ACHN (cell line): ENCODE data around the gene DOC2B.
A peak's percentile ranks its signal among the peaks of the same experiment; 100 is the strongest.
"Not testable (repeated sequence)": the region's sequence is repeated elsewhere in the genome, so short reads cannot be mapped to it uniquely, and the experiment has no call there.

ENCODE experiments used
- DNase-seq: peaks from one replicate; pipeline ENCODE4 v3.0.0-alpha.2; 2015
- in situ Hi-C: cut with HindIII; loops from 2 replicates; pipeline ENCODE4 v1.10.0; 2017; ENCODE audit warnings: low sequenced_read_pairs, low pct_ligation_motif_present, low pct_unique_long_range_greater_than_20kb

DOC2B gene

DNA sequence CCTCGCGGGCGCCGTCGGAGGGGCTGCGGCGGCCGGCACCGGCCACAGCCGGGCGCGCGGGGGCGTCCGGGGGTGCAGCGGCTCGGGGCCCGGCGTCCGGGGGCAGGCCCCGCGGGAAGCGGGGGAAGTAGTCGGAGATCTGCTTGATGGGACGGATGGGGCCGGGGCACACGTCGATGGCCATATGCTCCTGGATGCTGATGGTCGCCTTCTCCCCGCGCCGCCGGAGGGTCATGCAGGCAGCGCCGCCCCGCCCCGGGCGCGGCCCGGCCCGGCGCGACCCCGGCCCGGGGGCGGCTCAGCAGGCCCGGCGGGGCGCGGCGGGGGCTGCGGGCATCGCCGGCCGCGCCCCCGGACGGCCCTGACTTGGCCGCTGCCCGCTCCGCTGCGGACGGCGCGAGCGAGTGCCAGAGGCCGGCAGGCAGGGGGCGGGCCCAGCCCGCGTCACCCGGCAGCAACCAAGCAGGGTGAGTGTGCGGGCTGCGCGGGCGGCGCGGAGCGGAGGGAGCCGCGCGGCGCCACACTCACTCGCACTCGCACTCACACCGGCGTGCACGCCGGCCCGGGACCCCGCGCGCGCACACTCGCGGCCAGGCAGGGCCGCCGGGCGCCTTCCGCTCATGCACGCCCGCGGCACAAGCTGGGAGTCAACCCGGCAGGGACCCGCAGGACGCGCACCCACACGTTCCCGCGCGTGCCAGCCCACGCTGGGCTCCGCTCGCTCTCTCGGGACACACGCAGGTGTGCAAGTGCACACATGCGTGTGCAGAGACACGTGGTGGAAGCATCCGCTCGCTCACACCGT lies at the start of gene DOC2B:
Gene DOC2B, minus strand, starts transcription at position 406 of the 805 bp plus-strand sequence. Its CDS starts 171 bp downstream, at position 235.
- peak; percentile 27 for DNase-seq
- in situ Hi-C loops, result no loop called here

DNA sequence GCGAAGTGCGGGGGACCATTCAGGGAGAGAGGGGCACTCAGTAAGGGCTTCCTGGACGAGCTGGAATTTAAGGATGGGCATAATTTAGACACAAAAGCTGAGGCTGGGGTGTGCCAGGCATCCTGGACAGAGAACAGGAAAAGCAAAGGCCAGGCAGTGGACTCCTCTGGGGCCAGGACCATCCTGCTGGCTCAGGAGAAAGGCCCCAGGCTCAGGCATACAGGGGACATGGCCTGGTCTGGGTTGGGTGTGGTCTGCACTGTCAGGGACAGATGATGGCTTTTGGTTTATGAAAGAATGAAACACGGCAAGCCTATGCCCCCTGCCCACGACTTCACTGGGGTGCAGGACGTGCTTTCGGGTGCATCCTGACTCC lies 48.9 kb upstream of the DOC2B start:
- in situ Hi-C loops, result no loop called here
- no peak for DNase-seq

- no peak for DNase-seq
- in situ Hi-C loops, result no loop called here
These were observed 48.4 kb upstream of the DOC2B start for GRCh38 chr17:229709-230394.

DNA sequence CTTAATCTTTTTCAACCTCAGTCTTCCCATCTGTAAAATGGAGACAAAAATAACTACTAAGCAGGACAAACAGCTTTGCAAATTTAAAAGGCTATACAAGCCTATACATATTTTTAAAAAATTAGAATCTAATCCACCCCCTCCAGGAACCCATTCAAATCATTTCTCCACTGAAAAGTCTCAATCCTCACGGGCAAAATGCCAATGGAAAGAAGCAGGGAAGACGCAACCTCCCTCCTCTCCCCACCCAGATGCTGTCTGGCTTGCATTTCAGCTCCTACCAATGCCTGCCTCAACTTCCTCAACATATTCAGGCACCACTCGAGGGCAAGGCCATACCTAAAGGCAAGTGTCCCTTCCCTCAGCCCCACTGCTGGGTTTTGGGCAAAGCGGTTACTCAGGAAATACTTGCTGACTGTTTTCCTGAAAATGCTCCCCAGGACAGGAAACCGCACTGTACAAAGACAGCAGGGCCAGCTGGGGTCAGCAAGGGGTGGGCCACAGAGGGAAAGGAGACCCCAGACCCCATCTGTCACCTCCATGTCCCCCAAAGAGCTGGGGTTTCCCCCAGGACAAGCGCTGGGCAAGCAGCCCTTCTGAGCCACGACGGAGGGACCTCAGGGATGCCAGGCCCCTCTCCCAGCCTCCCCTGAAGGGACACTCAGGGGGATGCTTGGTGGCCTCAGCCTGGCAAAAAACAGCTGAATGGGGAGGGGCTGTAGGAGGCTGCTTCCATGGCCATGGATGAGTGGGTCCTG lies 47.7 kb upstream of the DOC2B start:
- DNase-seq, result no peak
- in situ Hi-C loops, result no loop called here

- DNase-seq, result no peak
- in situ Hi-C loops, result no loop called here
These were observed 46.6 kb upstream of the DOC2B start for GRCh38 chr17:227946-228615.

- no peak for DNase-seq
- in situ Hi-C loops, result no loop called here
These were observed 45.9 kb upstream of the DOC2B start for GRCh38 chr17:227078-227945.

- DNase-seq, result no peak
- in situ Hi-C loops, result no loop called here
These were observed 44.9 kb upstream of the DOC2B start for GRCh38 chr17:226108-227077.

DNA sequence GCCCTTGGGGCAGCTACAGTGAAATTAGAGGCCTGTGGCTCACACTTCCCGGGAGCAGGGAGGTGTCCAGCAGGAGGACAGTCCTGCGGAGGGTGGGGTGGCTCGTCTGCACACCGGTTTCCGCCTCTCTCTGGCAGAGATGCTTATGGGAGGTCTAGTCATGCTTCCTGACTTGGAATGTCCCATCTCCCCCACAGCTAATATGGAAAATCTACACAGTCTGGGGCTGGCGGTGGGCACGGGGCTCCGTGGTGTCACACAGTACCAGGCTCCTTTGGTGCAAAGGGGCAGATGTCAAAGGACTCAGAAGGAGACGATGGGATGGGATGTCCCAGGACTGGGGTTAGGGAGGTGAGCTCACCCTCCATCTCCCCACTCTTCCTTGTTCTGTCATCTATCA lies 44.1 kb upstream of the DOC2B start:
- DNase-seq, result no peak

GRCh38 chr17:224576-224975 lies 43.1 kb upstream of the DOC2B start:
- in situ Hi-C loops, DNase-seq: not testable (repeated sequence)

More for the DNA sequence above, 44.1 kb upstream of the DOC2B start:
- in situ Hi-C loops, result no loop called here

DNA sequence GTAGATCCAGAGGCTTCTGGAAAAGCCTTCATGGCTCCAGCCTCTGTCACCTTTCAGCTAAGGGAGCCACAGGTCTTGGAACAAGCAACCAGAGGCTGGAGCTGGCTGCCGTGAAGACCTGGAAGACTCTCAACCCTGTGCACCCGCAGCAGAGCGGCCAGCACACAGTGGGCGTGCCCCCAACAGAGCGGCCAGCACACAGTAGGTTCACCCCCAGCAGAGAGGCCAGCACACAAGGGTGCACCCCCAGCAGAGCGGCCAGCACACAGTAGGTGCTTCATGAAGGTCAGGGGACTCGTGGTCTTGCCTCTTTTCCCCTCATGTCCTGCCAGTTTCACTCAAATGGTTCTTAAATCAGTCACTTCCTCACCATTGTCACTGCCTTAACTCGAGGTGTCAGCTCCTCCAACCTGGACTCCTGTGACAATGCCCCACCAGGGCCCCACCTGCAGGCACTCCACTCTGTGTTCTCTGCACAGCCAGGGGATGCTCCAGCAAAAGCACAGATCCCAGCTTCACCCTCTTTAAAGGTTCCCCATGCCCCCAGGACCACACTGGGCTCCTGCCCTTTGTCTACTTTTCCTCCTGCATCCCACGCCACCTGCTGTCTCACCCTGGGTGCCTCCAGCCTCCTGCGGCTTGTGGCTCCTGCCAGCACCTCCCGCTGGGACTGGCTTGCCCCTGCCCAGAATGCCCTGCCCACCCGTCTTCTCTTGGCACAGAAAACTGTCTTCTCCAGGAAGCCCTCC lies 42.4 kb upstream of the DOC2B start:
- in situ Hi-C loops, result no loop called here
- no peak for DNase-seq

- no peak for DNase-seq
- in situ Hi-C loops, result no loop called here
These were observed 40.7 kb upstream of the DOC2B start for GRCh38 chr17:222172-222571.

- DNase-seq, result no peak
- in situ Hi-C loops, result no loop called here
These were observed 38.2 kb upstream of the DOC2B start for GRCh38 chr17:219696-220095.

- in situ Hi-C loops, result no loop called here
- DNase-seq, result no peak
These were observed 37.1 kb upstream of the DOC2B start for GRCh38 chr17:218432-219110.

GRCh38 chr17:216625-217024 lies 35.2 kb upstream of the DOC2B start:
- in situ Hi-C loops, result no loop called here
- no peak for DNase-seq

GRCh38 chr17:215563-216478 lies 34.4 kb upstream of the DOC2B start:
- in situ Hi-C loops, result not testable (repeated sequence)

More at GRCh38 chr17:215563-216478, 34.4 kb upstream of the DOC2B start:
- DNase-seq, result not testable (repeated sequence)
